Chondrocyte (in vitro differentiated cells): Measurements from ENCODE around the gene CDCA7L. TPM values are rescaled to one million over a fixed set of nuclear protein-coding genes. Genes with fewer than 3 reads are reported as not detected.

Experiments used
- DNase-seq: peaks from one replicate; pipeline ENCODE4 v3.0.0; 2021; ENCODE audit warnings: mixed read lengths, low spot score
- H3K27ac Mint-ChIP-seq: one replicate; pipeline ENCODE4 v1.8.0; 2021; ENCODE audit warnings: mild to moderate bottlenecking, moderate library complexity, mixed read lengths; ENCODE audit not compliant: unreplicated experiment
- H3K27me3 Mint-ChIP-seq: 2 replicates; pipeline ENCODE4 v1.8.0; 2021; ENCODE audit warnings: low read depth, mixed read lengths
- H3K36me3 Mint-ChIP-seq: 2 replicates; pipeline ENCODE4 v1.8.0; 2021; ENCODE audit warnings: low read depth, mixed read lengths
- H3K4me1 Mint-ChIP-seq: 2 replicates; pipeline ENCODE4 v1.8.0; 2021; ENCODE audit warnings: low read depth, mild to moderate bottlenecking, mixed read lengths
- H3K4me3 Mint-ChIP-seq: one replicate; pipeline ENCODE4 v1.8.0; 2021; ENCODE audit warnings: mild to moderate bottlenecking, moderate library complexity, mixed read lengths; ENCODE audit not compliant: unreplicated experiment
- H3K9me3 Mint-ChIP-seq: 2 replicates; pipeline ENCODE4 v1.8.0; 2021; ENCODE audit warnings: low read depth, mixed read lengths
- total RNA-seq: library from RNA; stranded (reverse); gene quantifications from 3 replicates; pipeline ENCODE4 v1.2.1, GENCODE V29; 2021
- TF ChIP-seq, protein P1 (sequence below): fragments of 200-600 bp; sonication (generic); IDR thresholded peaks from 2 replicates; pipeline ENCODE4 v1.5.0; 2021; ENCODE audit warnings: antibody characterized with exemption, mild to moderate bottlenecking, moderate library complexity

CDCA7L gene
- total RNA-seq, 1 donor from 2014 or later: 13.3 TPM

DNA sequence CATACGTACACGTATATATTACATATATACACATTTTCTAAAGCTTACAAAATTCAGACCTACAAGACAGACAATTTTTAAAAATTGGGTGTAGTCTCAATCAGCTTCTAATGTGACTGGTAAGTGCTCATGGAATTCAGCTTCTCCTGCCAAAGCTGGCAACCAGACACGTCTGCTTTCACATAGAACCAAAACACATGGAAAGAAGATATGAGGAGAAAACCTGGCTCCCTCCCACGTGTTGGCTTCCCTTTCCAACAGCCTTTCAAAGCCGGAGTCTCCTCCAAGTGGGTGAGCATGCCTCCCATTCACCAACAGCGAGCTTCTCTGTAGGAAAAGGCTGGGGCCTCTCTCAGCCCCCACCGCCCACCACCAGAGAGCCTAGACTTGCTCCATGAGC, 33.4 kb downstream of the CDCA7L start:
- TF ChIP-seq, protein P1, sequence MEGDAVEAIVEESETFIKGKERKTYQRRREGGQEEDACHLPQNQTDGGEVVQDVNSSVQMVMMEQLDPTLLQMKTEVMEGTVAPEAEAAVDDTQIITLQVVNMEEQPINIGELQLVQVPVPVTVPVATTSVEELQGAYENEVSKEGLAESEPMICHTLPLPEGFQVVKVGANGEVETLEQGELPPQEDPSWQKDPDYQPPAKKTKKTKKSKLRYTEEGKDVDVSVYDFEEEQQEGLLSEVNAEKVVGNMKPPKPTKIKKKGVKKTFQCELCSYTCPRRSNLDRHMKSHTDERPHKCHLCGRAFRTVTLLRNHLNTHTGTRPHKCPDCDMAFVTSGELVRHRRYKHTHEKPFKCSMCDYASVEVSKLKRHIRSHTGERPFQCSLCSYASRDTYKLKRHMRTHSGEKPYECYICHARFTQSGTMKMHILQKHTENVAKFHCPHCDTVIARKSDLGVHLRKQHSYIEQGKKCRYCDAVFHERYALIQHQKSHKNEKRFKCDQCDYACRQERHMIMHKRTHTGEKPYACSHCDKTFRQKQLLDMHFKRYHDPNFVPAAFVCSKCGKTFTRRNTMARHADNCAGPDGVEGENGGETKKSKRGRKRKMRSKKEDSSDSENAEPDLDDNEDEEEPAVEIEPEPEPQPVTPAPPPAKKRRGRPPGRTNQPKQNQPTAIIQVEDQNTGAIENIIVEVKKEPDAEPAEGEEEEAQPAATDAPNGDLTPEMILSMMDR: no peak
- DNase-seq: no peak
- Mint-ChIP-seq H3K4me3 (no peak overlapping the region), H3K9me3 (no peaks in the 10 kb centered on the region), H3K27me3 (no peaks in the 10 kb centered on the region), H3K4me1 (peaks cover 13% of the 10 kb centered on the region), H3K27ac (peak overlapping the region; percentile 32), H3K36me3 (peaks cover 20% of the 10 kb centered on the region)

DNA sequence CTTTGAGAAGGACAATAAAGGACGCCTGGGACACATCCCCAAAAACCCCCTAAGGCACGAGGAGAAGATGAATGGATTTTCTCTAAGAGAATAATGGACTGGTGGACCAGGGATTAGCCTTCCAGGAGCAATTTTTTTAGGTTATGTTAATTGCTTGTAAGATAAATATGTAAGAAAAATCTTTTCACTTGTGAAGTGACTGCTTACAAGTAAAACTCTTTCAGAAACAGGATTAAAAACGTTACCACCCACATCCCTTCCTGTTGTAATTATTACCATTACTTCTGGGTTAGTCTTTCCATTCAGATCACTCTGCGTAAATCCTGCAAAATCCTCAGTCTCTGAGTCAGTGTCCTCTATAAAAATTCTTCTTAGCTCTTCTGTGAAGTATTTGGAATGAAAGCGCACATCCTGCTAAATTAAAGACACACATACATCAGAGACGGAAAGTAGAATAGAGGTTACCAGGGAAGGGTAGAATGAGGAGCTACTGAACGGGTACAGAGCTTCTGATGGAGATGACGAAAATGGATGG, 34.3 kb downstream of the CDCA7L start:
- no peaks in the 10 kb centered on the region for H3K9me3 Mint-ChIP-seq
- H3K4me3 Mint-ChIP-seq: no peak overlapping the region
- peaks cover 13% of the 10 kb centered on the region for H3K4me1 Mint-ChIP-seq
- no peaks in the 10 kb centered on the region for H3K27me3 Mint-ChIP-seq
- H3K27ac Mint-ChIP-seq: peak overlapping the region; percentile 14
- TF ChIP-seq, protein P1: no peak
- no peak for DNase-seq
- H3K36me3 Mint-ChIP-seq: peaks cover 21% of the 10 kb centered on the region

- H3K27ac Mint-ChIP-seq: no peak overlapping the region
- H3K4me3 Mint-ChIP-seq: no peak overlapping the region
Observed at GRCh38 chr7:21910253-21910652, 35.4 kb downstream of the CDCA7L start.

GRCh38 chr7:21908746-21909145, 37.0 kb downstream of the CDCA7L start:
- Mint-ChIP-seq H3K27ac (no peak overlapping the region), H3K27me3 (no peaks in the 10 kb centered on the region), H3K9me3 (no peaks in the 10 kb centered on the region), H3K4me1 (peaks cover 13% of the 10 kb centered on the region), H3K4me3 (no peak overlapping the region), H3K36me3 (peaks cover 22% of the 10 kb centered on the region)
- DNase-seq: no peak
- TF ChIP-seq, protein P1: no peak

More at GRCh38 chr7:21910253-21910652, 35.4 kb downstream of the CDCA7L start:
- DNase-seq: no peak
- Mint-ChIP-seq H3K9me3 (no peaks in the 10 kb centered on the region), H3K4me1 (peaks cover 13% of the 10 kb centered on the region), H3K27me3 (no peaks in the 10 kb centered on the region), H3K36me3 (peaks cover 27% of the 10 kb centered on the region)
- TF ChIP-seq, protein P1: no peak

GRCh38 chr7:21903020-21903786, 42.5 kb downstream of the CDCA7L start:
- peak overlapping the region; percentile 50 for H3K27ac Mint-ChIP-seq
- H3K9me3 Mint-ChIP-seq: no peaks in the 10 kb centered on the region
- TF ChIP-seq, protein P1: no peak
- DNase-seq: no peak
- no peak overlapping the region for H3K4me3 Mint-ChIP-seq
- peaks cover 21% of the 10 kb centered on the region for H3K36me3 Mint-ChIP-seq
- peaks cover 16% of the 10 kb centered on the region for H3K4me1 Mint-ChIP-seq
- H3K27me3 Mint-ChIP-seq: no peaks in the 10 kb centered on the region
